ENCODE results near the gene HTR2C. TPM values are rescaled to one million over a fixed set of nuclear protein-coding genes. Genes with fewer than 3 reads are reported as not detected.
"Not testable (repeated sequence)": the region's sequence is repeated elsewhere in the genome, so short reads cannot be mapped to it uniquely, and the experiment has no call there.

Gene HTR2C
- total RNA-seq: not detected in 2 replicates

- no peaks in the 10 kb centered on the region for H3K4me1 Mint-ChIP-seq (ENCODE audit: low read depth)
- H3K27me3 Mint-ChIP-seq (ENCODE audit: low read depth): peaks cover 19% of the 10 kb centered on the region
- no peak for DNase-seq (ENCODE audit: low spot score)
- no peak within 1 kb of the TSS for H3K27ac Mint-ChIP-seq
- no peak within 1 kb of the TSS for H3K4me3 Mint-ChIP-seq (ENCODE audit: low read depth)
- intact Hi-C loops (cut with micrococcal nuclease): no loop called here
- H3K9me3 Mint-ChIP-seq: no peaks in the 10 kb centered on the region
- no peaks in the 10 kb centered on the region for H3K36me3 Mint-ChIP-seq (ENCODE audit: low read depth)
Observed at GRCh38 chrX:114583646-114584374, at the start of gene HTR2C. Gene HTR2C (plus strand): TSS chrX:114584086. CDS start chrX:114726937, 142,851 bp downstream.

- H3K4me1 Mint-ChIP-seq (ENCODE audit: low read depth): no peaks in the 10 kb centered on the region
- H3K27me3 Mint-ChIP-seq (ENCODE audit: low read depth): peaks cover 19% of the 10 kb centered on the region
- H3K27ac Mint-ChIP-seq: no peak overlapping the region
- H3K36me3 Mint-ChIP-seq (ENCODE audit: low read depth): no peaks in the 10 kb centered on the region
- no peak overlapping the region for H3K4me3 Mint-ChIP-seq (ENCODE audit: low read depth)
- no peak for DNase-seq (ENCODE audit: low spot score)
- no peaks in the 10 kb centered on the region for H3K9me3 Mint-ChIP-seq
- intact Hi-C loops (cut with micrococcal nuclease): no loop called here
Observed at GRCh38 chrX:114580336-114580735, 3.5 kb upstream of the HTR2C start.

- H3K4me1 Mint-ChIP-seq (ENCODE audit: low read depth): no peaks in the 10 kb centered on the region
- H3K4me3 Mint-ChIP-seq (ENCODE audit: low read depth): no peak overlapping the region
- no peaks in the 10 kb centered on the region for H3K36me3 Mint-ChIP-seq (ENCODE audit: low read depth)
- peaks cover 19% of the 10 kb centered on the region for H3K27me3 Mint-ChIP-seq (ENCODE audit: low read depth)
- no peak overlapping the region for H3K27ac Mint-ChIP-seq
- DNase-seq (ENCODE audit: low spot score): no peak
- intact Hi-C loops (cut with micrococcal nuclease): no loop called here
- H3K9me3 Mint-ChIP-seq: no peaks in the 10 kb centered on the region
Observed at GRCh38 chrX:114581528-114582263, 2.2 kb upstream of the HTR2C start.

GRCh38 chrX:114582264-114582632 lies 1.6 kb upstream of the HTR2C start:
- intact Hi-C loops (cut with micrococcal nuclease): no loop called here
- H3K4me3 Mint-ChIP-seq (ENCODE audit: low read depth): no peak overlapping the region
- H3K4me1 Mint-ChIP-seq (ENCODE audit: low read depth): no peaks in the 10 kb centered on the region
- DNase-seq (ENCODE audit: low spot score): no peak
- no peak overlapping the region for H3K27ac Mint-ChIP-seq
- peaks cover 19% of the 10 kb centered on the region for H3K27me3 Mint-ChIP-seq (ENCODE audit: low read depth)
- H3K36me3 Mint-ChIP-seq (ENCODE audit: low read depth): no peaks in the 10 kb centered on the region
- no peaks in the 10 kb centered on the region for H3K9me3 Mint-ChIP-seq

GRCh38 chrX:114582698-114583395 lies 1.0 kb upstream of the HTR2C start:
- H3K27me3 Mint-ChIP-seq (ENCODE audit: low read depth): peaks cover 19% of the 10 kb centered on the region

GRCh38 chrX:114584375-114584943 lies 573 bp downstream of the HTR2C start:
- DNase-seq (ENCODE audit: low spot score): no peak
- no peaks in the 10 kb centered on the region for H3K9me3 Mint-ChIP-seq
- H3K4me3 Mint-ChIP-seq (ENCODE audit: low read depth): no peak overlapping the region
- H3K27me3 Mint-ChIP-seq (ENCODE audit: low read depth): peaks cover 19% of the 10 kb centered on the region
- no peak overlapping the region for H3K27ac Mint-ChIP-seq
- no peaks in the 10 kb centered on the region for H3K36me3 Mint-ChIP-seq (ENCODE audit: low read depth)
- no peaks in the 10 kb centered on the region for H3K4me1 Mint-ChIP-seq (ENCODE audit: low read depth)
- intact Hi-C loops (cut with micrococcal nuclease): no loop called here

More at GRCh38 chrX:114582698-114583395, 1.0 kb upstream of the HTR2C start:
- Mint-ChIP-seq H3K9me3 (no peaks in the 10 kb centered on the region), H3K4me1 (ENCODE audit: low read depth) (no peaks in the 10 kb centered on the region), H3K36me3 (ENCODE audit: low read depth) (no peaks in the 10 kb centered on the region), H3K4me3 (ENCODE audit: low read depth) (no peak overlapping the region), H3K27ac (no peak overlapping the region)
- no peak for DNase-seq (ENCODE audit: low spot score)
- intact Hi-C loops (cut with micrococcal nuclease): no loop called here

GRCh38 chrX:114584983-114585842 lies 1.3 kb downstream of the HTR2C start:
- Mint-ChIP-seq H3K27ac (no peak overlapping the region), H3K27me3 (ENCODE audit: low read depth) (peaks cover 19% of the 10 kb centered on the region), H3K9me3 (no peaks in the 10 kb centered on the region), H3K36me3 (ENCODE audit: low read depth) (no peaks in the 10 kb centered on the region), H3K4me3 (ENCODE audit: low read depth) (no peak overlapping the region), H3K4me1 (ENCODE audit: low read depth) (no peaks in the 10 kb centered on the region)
- DNase-seq (ENCODE audit: low spot score): no peak
- intact Hi-C loops (cut with micrococcal nuclease): no loop called here

- DNase-seq (ENCODE audit: low spot score): no peak
- no peaks in the 10 kb centered on the region for H3K9me3 Mint-ChIP-seq
- H3K27ac Mint-ChIP-seq: no peak overlapping the region
- intact Hi-C loops (cut with micrococcal nuclease): no loop called here
- H3K36me3 Mint-ChIP-seq (ENCODE audit: low read depth): no peaks in the 10 kb centered on the region
- H3K4me3 Mint-ChIP-seq (ENCODE audit: low read depth): no peak overlapping the region
- no peaks in the 10 kb centered on the region for H3K4me1 Mint-ChIP-seq (ENCODE audit: low read depth)
- H3K27me3 Mint-ChIP-seq (ENCODE audit: low read depth): no peaks in the 10 kb centered on the region
Observed at GRCh38 chrX:114591121-114591520, 7.2 kb downstream of the HTR2C start.

- Mint-ChIP-seq H3K4me3 (ENCODE audit: low read depth) (no peak overlapping the region), H3K36me3 (ENCODE audit: low read depth) (no peaks in the 10 kb centered on the region), H3K9me3 (no peaks in the 10 kb centered on the region), H3K4me1 (ENCODE audit: low read depth) (no peaks in the 10 kb centered on the region), H3K27ac (no peak overlapping the region), H3K27me3 (ENCODE audit: low read depth) (no peaks in the 10 kb centered on the region)
- no peak for DNase-seq (ENCODE audit: low spot score)
- intact Hi-C loops (cut with micrococcal nuclease): no loop called here
Observed at GRCh38 chrX:114599305-114599704, 15.4 kb downstream of the HTR2C start.

- H3K4me1 Mint-ChIP-seq (ENCODE audit: low read depth): no peaks in the 10 kb centered on the region
- H3K9me3 Mint-ChIP-seq: no peaks in the 10 kb centered on the region
- H3K4me3 Mint-ChIP-seq (ENCODE audit: low read depth): no peak overlapping the region
- no peak for DNase-seq (ENCODE audit: low spot score)
- H3K36me3 Mint-ChIP-seq (ENCODE audit: low read depth): no peaks in the 10 kb centered on the region
- intact Hi-C loops (cut with micrococcal nuclease): no loop called here
- no peak overlapping the region for H3K27ac Mint-ChIP-seq
- no peaks in the 10 kb centered on the region for H3K27me3 Mint-ChIP-seq (ENCODE audit: low read depth)
Observed at GRCh38 chrX:114599911-114600310, 16.0 kb downstream of the HTR2C start.

GRCh38 chrX:114606619-114607018 lies 22.7 kb downstream of the HTR2C start:
- H3K27ac Mint-ChIP-seq; H3K4me1 Mint-ChIP-seq (ENCODE audit: low read depth); H3K27me3 Mint-ChIP-seq (ENCODE audit: low read depth); intact Hi-C loops (cut with micrococcal nuclease); H3K4me3 Mint-ChIP-seq (ENCODE audit: low read depth); H3K9me3 Mint-ChIP-seq; H3K36me3 Mint-ChIP-seq (ENCODE audit: low read depth); DNase-seq (ENCODE audit: low spot score): not testable (repeated sequence)

- intact Hi-C loops (cut with micrococcal nuclease): no loop called here
- Mint-ChIP-seq H3K9me3 (no peaks in the 10 kb centered on the region), H3K4me1 (ENCODE audit: low read depth) (no peaks in the 10 kb centered on the region), H3K27ac (no peak overlapping the region), H3K27me3 (ENCODE audit: low read depth) (no peaks in the 10 kb centered on the region), H3K36me3 (ENCODE audit: low read depth) (no peaks in the 10 kb centered on the region), H3K4me3 (ENCODE audit: low read depth) (no peak overlapping the region)
- no peak for DNase-seq (ENCODE audit: low spot score)
Observed at GRCh38 chrX:114611018-114611619, 27.2 kb downstream of the HTR2C start.
